ENCODE data around the gene ONECUT1. TPM values are rescaled to one million over a fixed set of nuclear protein-coding genes. Genes with fewer than 3 reads are reported as not detected.

Gene ONECUT1
- total RNA-seq, 1 experiment from 2014 or later: 35.9 TPM

DNA sequence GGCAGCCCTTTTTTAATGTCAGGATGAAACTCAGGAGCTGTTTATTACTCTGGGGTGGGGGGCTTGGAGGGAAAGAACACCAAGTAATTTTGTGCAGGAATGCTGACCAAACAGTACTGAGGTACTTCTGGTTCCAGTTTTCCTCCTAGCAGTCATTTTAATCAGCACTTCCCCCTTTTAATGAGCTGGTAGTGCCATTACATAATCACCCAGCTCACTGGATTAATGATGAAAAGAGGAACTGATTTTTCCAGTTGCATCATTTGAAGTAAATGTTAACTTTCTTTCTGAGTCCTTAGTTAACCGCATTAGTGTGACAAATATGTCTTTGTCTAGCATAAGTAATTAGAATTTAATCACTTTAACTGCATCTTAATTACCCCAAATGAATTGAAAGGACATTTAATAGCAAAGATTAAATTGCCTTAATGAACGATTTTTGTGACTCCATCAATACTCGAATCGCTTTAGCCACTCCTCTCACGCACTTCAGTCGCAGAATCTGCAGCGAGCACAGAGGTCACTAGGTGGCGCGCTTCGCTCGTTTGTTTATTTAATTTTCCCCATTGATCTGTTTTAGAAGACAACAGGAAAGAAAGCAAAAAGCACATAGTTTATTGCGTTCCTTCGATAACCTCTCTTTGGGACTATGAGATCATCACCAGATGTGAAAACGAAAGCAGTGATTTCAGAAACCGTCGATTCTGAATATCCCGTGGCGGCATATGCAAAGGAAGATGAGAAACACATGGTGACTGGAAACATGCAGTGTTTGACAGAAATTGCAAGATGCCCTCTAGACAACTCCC lies 9.8 kb downstream of the ONECUT1 start:
- ChIA-PET POLR2A (no interaction called here), CTCF (interaction anchor here (0.8 to 2.5 kb wide), 5 partner anchors 15 to 447 kb away, joined by 3 to 25 read pairs (median 3); no protein-coding TSS in a partner anchor)
- no peak overlapping the region for H3K27ac Mint-ChIP-seq
- peak; percentile 71 for DNase-seq (ENCODE audit: low spot score)
- peaks cover 39% of the 10 kb centered on the region for H3K27me3 Mint-ChIP-seq (ENCODE audit: low read depth)
- H3K36me3 Mint-ChIP-seq: peaks cover 31% of the 10 kb centered on the region
- H3K9me3 Mint-ChIP-seq: no peaks in the 10 kb centered on the region
- TF ChIP-seq, protein P1, sequence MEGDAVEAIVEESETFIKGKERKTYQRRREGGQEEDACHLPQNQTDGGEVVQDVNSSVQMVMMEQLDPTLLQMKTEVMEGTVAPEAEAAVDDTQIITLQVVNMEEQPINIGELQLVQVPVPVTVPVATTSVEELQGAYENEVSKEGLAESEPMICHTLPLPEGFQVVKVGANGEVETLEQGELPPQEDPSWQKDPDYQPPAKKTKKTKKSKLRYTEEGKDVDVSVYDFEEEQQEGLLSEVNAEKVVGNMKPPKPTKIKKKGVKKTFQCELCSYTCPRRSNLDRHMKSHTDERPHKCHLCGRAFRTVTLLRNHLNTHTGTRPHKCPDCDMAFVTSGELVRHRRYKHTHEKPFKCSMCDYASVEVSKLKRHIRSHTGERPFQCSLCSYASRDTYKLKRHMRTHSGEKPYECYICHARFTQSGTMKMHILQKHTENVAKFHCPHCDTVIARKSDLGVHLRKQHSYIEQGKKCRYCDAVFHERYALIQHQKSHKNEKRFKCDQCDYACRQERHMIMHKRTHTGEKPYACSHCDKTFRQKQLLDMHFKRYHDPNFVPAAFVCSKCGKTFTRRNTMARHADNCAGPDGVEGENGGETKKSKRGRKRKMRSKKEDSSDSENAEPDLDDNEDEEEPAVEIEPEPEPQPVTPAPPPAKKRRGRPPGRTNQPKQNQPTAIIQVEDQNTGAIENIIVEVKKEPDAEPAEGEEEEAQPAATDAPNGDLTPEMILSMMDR (IDR thresholded peaks at IDR 0.05): peak; percentile 84
- TF ChIP-seq ELF4 (CRISPR knock-in tag; IDR thresholded peaks at IDR 0.05; ENCODE audit: low read depth) (no peak), NFATC4 (CRISPR knock-in tag; IDR thresholded peaks at IDR 0.05) (no peak)
- ATAC-seq: no peak
- H3K4me3 Mint-ChIP-seq: no peak overlapping the region; the same call in 1 of the 2 replicates
- peaks cover 76% of the 10 kb centered on the region for H3K4me1 Mint-ChIP-seq

DNA sequence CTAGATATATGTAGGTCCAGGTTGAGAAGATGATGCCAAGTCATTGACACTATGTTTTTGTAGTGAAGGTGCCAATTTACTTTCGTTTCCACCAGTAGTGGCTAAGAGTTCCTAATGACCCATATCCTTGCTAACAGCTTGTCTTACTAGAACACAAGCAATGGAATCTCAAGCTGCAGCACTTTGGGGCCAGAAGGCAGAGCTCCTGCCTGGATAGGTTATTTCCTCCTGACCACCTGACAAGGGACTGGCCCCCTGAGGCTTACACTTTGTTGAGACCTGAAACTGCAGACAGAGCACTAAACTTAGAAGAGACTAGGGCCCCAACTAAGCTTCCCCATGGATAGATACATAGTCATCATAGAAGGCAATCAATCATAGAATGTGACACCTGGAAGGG lies 11.7 kb downstream of the ONECUT1 start:
- no peak overlapping the region for H3K4me3 Mint-ChIP-seq
- peaks cover 31% of the 10 kb centered on the region for H3K36me3 Mint-ChIP-seq
- no peak for DNase-seq (ENCODE audit: low spot score)
- ChIA-PET CTCF (interaction anchor here (0.9 to 2.5 kb wide), 7 partner anchors 8 to 418 kb away, joined by 3 to 25 read pairs (median 6); no protein-coding TSS in a partner anchor), POLR2A (interaction anchor here (0.9 kb wide), 1 partner anchor 27 kb away, joined by 3 read pairs; no protein-coding TSS in a partner anchor)
- H3K9me3 Mint-ChIP-seq: no peaks in the 10 kb centered on the region
- peak; percentile 48 for ATAC-seq
- peaks cover 20% of the 10 kb centered on the region for H3K27me3 Mint-ChIP-seq (ENCODE audit: low read depth)
- peak overlapping the region; percentile 85 for H3K27ac Mint-ChIP-seq
- TF ChIP-seq, protein P2, sequence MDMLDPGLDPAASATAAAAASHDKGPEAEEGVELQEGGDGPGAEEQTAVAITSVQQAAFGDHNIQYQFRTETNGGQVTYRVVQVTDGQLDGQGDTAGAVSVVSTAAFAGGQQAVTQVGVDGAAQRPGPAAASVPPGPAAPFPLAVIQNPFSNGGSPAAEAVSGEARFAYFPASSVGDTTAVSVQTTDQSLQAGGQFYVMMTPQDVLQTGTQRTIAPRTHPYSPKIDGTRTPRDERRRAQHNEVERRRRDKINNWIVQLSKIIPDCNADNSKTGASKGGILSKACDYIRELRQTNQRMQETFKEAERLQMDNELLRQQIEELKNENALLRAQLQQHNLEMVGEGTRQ (CRISPR knock-in tag; IDR thresholded peaks at IDR 0.05): peak; percentile 44; the same call in 1 of the 2 replicates
- no peak for TF ChIP-seq GTF2I (CRISPR knock-in tag; conservative IDR thresholded peaks at IDR 0.05)
- peaks cover 69% of the 10 kb centered on the region for H3K4me1 Mint-ChIP-seq

DNA sequence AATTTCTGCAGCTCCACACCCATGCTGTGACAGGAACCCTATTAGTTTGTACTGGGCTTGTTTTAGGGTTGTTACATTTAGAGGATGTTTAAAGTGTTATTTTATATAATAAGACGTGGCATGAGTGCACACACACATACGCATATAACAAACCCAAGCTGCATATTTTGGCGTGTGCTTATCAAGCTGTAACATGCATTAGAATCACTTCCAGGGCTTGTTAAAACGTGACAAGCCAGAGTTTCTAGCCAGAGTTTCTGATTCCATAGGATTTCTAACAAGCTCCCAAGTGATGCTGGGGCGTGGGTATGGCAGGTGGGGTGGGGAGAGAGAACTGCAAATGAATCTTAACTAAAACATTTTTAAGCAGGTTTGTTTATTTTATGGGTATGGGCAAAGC lies 17.4 kb downstream of the ONECUT1 start:
- H3K36me3 Mint-ChIP-seq: peaks cover 24% of the 10 kb centered on the region
- no peak overlapping the region for H3K27ac Mint-ChIP-seq
- CTCF ChIA-PET: no interaction called here
- no peak for DNase-seq (ENCODE audit: low spot score)
- no peak for ATAC-seq
- H3K9me3 Mint-ChIP-seq: no peaks in the 10 kb centered on the region
- no peaks in the 10 kb centered on the region for H3K27me3 Mint-ChIP-seq (ENCODE audit: low read depth)
- POLR2A ChIA-PET: interaction anchor here (0.7 kb wide), 1 partner anchor 1487 kb away, joined by 4 read pairs; no protein-coding TSS in a partner anchor
- H3K4me1 Mint-ChIP-seq: peaks cover 28% of the 10 kb centered on the region
- no peak overlapping the region for H3K4me3 Mint-ChIP-seq
- no peak for TF ChIP-seq ESRRA (CRISPR knock-in tag; IDR thresholded peaks at IDR 0.05; ENCODE audit: borderline replicate concordance)
- TF ChIP-seq FOXK1 (CRISPR knock-in tag; IDR thresholded peaks at IDR 0.05): no peak
- TF ChIP-seq SOX15 (CRISPR knock-in tag; IDR thresholded peaks at IDR 0.05): no peak
- TF ChIP-seq GTF2I (CRISPR knock-in tag; conservative IDR thresholded peaks at IDR 0.05): no peak
- TF ChIP-seq, protein P3, sequence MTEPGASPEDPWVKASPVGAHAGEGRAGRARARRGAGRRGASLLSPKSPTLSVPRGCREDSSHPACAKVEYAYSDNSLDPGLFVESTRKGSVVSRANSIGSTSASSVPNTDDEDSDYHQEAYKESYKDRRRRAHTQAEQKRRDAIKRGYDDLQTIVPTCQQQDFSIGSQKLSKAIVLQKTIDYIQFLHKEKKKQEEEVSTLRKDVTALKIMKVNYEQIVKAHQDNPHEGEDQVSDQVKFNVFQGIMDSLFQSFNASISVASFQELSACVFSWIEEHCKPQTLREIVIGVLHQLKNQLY (CRISPR knock-in tag; IDR thresholded peaks at IDR 0.05): no peak
- TF ChIP-seq, protein P4, sequence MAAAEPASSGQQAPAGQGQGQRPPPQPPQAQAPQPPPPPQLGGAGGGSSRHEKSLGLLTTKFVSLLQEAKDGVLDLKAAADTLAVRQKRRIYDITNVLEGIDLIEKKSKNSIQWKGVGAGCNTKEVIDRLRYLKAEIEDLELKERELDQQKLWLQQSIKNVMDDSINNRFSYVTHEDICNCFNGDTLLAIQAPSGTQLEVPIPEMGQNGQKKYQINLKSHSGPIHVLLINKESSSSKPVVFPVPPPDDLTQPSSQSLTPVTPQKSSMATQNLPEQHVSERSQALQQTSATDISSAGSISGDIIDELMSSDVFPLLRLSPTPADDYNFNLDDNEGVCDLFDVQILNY (CRISPR knock-in tag; IDR thresholded peaks at IDR 0.05): no peak
- TF ChIP-seq ETV6 (CRISPR knock-in tag; IDR thresholded peaks at IDR 0.05): no peak
- TF ChIP-seq CREM (CRISPR knock-in tag; IDR thresholded peaks at IDR 0.05): no peak
- TF ChIP-seq, protein P1 (IDR thresholded peaks at IDR 0.05): no peak
- TF ChIP-seq MYBL2 (CRISPR knock-in tag; IDR thresholded peaks at IDR 0.05): no peak
- TF ChIP-seq, protein P5, sequence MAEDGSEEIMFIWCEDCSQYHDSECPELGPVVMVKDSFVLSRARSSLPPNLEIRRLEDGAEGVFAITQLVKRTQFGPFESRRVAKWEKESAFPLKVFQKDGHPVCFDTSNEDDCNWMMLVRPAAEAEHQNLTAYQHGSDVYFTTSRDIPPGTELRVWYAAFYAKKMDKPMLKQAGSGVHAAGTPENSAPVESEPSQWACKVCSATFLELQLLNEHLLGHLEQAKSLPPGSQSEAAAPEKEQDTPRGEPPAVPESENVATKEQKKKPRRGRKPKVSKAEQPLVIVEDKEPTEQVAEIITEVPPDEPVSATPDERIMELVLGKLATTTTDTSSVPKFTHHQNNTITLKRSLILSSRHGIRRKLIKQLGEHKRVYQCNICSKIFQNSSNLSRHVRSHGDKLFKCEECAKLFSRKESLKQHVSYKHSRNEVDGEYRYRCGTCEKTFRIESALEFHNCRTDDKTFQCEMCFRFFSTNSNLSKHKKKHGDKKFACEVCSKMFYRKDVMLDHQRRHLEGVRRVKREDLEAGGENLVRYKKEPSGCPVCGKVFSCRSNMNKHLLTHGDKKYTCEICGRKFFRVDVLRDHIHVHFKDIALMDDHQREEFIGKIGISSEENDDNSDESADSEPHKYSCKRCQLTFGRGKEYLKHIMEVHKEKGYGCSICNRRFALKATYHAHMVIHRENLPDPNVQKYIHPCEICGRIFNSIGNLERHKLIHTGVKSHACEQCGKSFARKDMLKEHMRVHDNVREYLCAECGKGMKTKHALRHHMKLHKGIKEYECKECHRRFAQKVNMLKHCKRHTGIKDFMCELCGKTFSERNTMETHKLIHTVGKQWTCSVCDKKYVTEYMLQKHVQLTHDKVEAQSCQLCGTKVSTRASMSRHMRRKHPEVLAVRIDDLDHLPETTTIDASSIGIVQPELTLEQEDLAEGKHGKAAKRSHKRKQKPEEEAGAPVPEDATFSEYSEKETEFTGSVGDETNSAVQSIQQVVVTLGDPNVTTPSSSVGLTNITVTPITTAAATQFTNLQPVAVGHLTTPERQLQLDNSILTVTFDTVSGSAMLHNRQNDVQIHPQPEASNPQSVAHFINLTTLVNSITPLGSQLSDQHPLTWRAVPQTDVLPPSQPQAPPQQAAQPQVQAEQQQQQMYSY (CRISPR knock-in tag; IDR thresholded peaks at IDR 0.05): no peak
- no peak for TF ChIP-seq NR3C1 (CRISPR knock-in tag; conservative IDR thresholded peaks at IDR 0.05; ENCODE audit: low read depth)
- TF ChIP-seq HMGA2 (CRISPR knock-in tag; IDR thresholded peaks at IDR 0.05): no peak
- TF ChIP-seq ZNF416 (CRISPR knock-in tag; IDR thresholded peaks at IDR 0.05): no peak
- TF ChIP-seq MXD4 (CRISPR knock-in tag; IDR thresholded peaks at IDR 0.05; ENCODE audit: borderline replicate concordance): no peak
